Ascending aorta (tissue), 2 donors: ENCODE results near the gene TESK2. TPM values are rescaled to one million over a fixed set of nuclear protein-coding genes. Genes with fewer than 3 reads are reported as not detected.
"Not testable (repeated sequence)": the region's sequence is repeated elsewhere in the genome, so short reads cannot be mapped to it uniquely, and the experiment has no call there.

Experiments
- DNase-seq, 2 donors: peaks; one replicate each; pipeline ENCODE4 v3.0.0-alpha.2; 2019; ENCODE audit warnings: low spot score in 2 of 2
- H3K27ac ChIP-seq, 2 donors: fragments of 200-600 bp; sonication (generic); one replicate each; pipeline ENCODE4 v1.5.1; 2016 to 2017; ENCODE audit warnings: mild to moderate bottlenecking in 1 of 2
- H3K27me3 ChIP-seq: fragments of 200-600 bp; sonication (generic); one replicate; pipeline ENCODE4 v1.5.1; 2017
- H3K36me3 ChIP-seq, 2 donors: fragments of 200-600 bp; sonication (generic); one replicate each; pipeline ENCODE4 v1.5.1; 2016
- H3K4me1 ChIP-seq, 2 donors: fragments of 200-600 bp; sonication (generic); one replicate each; pipeline ENCODE4 v1.5.1; 2016 to 2017; ENCODE audit warnings: mild to moderate bottlenecking in 1 of 2
- H3K4me3 ChIP-seq, 2 donors: fragments of 200-600 bp; sonication (generic); one replicate each; pipeline ENCODE4 v1.5.1; 2016 to 2017; ENCODE audit warnings: mild to moderate bottlenecking in 1 of 2
- H3K9me3 ChIP-seq, 2 donors: fragments of 200-600 bp; sonication (generic); one replicate each; pipeline ENCODE4 v1.5.1; 2016
- intact Hi-C: fragments of 100-400 bp; cut with DNase I; formaldehyde crosslinking; loops from one replicate; pipeline ENCODE4 v1.15.1; 2023
- total RNA-seq: library from RNA; depleted of rRNA; stranded (reverse); fragments of >200 nt; gene quantifications from one replicate; pipeline ENCODE4 v1.1.0, GENCODE V29; 2016
- TF ChIP-seq, protein P1 (sequence below), 3 experiments: fragments of 200-600 bp in 2 of 3; fragments of 450-650 bp in 1 of 3; sonication (generic) in 2 of 3; IDR thresholded peaks; one replicate each; pipeline ENCODE4 v1.5.1; 2016 to 2019; ENCODE audit warnings: antibody characterized with exemption in 3 of 3, mild to moderate bottlenecking in 1 of 3, moderate library complexity in 1 of 3

Gene TESK2
- total RNA-seq, 1 donor from 2014 or later: 0.32 TPM

GRCh38 chr1:45492691-45493090, 1.7 kb upstream of the TESK2 start:
- Histone ChIP-seq H3K27ac (no peak overlapping the region), H3K4me1 (peaks cover 3 to 9% of the 10 kb centered on the region in 2 donors), H3K9me3 (no peaks in the 10 kb centered on the region), H3K36me3 (no peaks in the 10 kb centered on the region), H3K27me3 (no peaks in the 10 kb centered on the region), H3K4me3 (no peak overlapping the region)
- no peak for DNase-seq
- intact Hi-C loops: loop anchor here (10.0 kb wide), 3 partner anchors 312 to 688 kb away; partner anchors contain the start of genes BTBD19, DYNLT4, MAST2 and PIK3R3
- TF ChIP-seq, protein P1, sequence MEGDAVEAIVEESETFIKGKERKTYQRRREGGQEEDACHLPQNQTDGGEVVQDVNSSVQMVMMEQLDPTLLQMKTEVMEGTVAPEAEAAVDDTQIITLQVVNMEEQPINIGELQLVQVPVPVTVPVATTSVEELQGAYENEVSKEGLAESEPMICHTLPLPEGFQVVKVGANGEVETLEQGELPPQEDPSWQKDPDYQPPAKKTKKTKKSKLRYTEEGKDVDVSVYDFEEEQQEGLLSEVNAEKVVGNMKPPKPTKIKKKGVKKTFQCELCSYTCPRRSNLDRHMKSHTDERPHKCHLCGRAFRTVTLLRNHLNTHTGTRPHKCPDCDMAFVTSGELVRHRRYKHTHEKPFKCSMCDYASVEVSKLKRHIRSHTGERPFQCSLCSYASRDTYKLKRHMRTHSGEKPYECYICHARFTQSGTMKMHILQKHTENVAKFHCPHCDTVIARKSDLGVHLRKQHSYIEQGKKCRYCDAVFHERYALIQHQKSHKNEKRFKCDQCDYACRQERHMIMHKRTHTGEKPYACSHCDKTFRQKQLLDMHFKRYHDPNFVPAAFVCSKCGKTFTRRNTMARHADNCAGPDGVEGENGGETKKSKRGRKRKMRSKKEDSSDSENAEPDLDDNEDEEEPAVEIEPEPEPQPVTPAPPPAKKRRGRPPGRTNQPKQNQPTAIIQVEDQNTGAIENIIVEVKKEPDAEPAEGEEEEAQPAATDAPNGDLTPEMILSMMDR (IDR thresholded peaks at IDR 0.05): no peak

- Histone ChIP-seq H3K27me3 (no peaks in the 10 kb centered on the region), H3K4me1 (peaks cover 3 to 9% of the 10 kb centered on the region in 2 donors), H3K4me3 (peak overlapping the region; percentile 87 to 94), H3K36me3 (no peaks in the 10 kb centered on the region), H3K9me3 (no peaks in the 10 kb centered on the region), H3K27ac (peak overlapping the region in 1 of 2 donors; percentile 53)
- intact Hi-C loops: loop anchor here (1.0 to 10.0 kb wide), 12 partner anchors 9 to 761 kb away; partner anchors contain the start of genes AKR1A1, BTBD19, CCDC163 and DYNLT4
- TF ChIP-seq, protein P1 (IDR thresholded peaks at IDR 0.05): no peak
- DNase-seq: no peak
Observed at GRCh38 chr1:45491487-45492260, 711 bp upstream of the TESK2 start.

DNA sequence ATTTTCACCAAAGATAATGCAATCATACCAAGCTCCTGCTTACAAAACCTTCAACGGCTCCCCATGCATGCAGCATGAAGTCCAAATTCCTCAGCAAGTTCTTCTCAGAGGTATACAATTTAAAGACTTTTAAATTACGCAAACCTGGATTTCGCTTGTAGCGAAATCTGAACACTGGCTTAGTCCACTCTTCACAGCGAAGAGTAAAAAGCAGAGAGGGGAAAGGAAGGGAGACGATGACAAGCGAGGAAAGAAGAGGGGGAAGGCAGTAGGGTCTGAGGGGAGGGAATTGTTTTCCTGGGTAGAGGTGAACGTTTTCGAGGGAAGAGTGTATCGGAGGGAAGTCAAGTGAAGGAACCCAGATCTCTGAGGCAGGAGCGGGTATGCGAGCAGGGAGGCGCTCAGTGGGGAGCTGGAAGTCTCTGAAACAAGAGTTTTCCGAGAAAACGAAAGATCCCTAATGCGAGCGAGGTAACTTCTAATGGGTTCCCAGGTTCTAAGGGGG, 790 bp downstream of the TESK2 start:
- Histone ChIP-seq H3K27ac (peak overlapping the region; percentile 59 to 79), H3K4me1 (peaks cover 3 to 9% of the 10 kb centered on the region in 2 donors), H3K27me3 (no peaks in the 10 kb centered on the region), H3K4me3 (peak overlapping the region; percentile 87 to 94), H3K36me3 (no peaks in the 10 kb centered on the region), H3K9me3 (no peaks in the 10 kb centered on the region)
- no peak for DNase-seq
- TF ChIP-seq, protein P1 (IDR thresholded peaks at IDR 0.05): no peak
- intact Hi-C loops: loop anchor here (2.0 to 10.0 kb wide), 8 partner anchors 31 to 759 kb away; partner anchors contain the start of genes AKR1A1, BTBD19, DYNLT4 and GPBP1L1

DNA sequence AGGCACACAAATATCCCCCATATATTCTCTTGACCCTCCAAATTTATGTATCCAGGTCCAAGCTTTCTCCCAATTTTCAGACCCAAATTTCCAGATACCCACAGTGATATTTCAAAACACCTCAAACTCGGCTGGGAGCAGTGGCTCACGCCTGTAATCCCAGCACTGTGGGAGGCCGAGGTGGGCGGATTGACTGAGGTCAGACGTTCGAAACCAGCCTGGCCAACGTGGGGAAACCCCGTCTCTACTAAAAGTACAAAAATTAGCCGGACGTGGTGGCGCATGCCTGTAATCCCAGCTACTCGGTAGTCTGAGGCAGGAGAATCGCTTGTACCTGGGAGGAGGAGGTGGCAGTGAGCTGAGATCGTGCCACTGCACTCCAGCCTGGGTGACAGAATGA, 1.6 kb downstream of the TESK2 start:
- H3K9me3 ChIP-seq, DNase-seq, H3K36me3 ChIP-seq, H3K27me3 ChIP-seq, H3K4me1 ChIP-seq, H3K27ac ChIP-seq: not testable (repeated sequence)
- intact Hi-C loops: loop anchor here (5.0 kb wide), 1 partner anchor 282 kb away; the partner anchor contains the start of gene ZSWIM5
- H3K4me3 ChIP-seq: peak overlapping the region in 1 of 2 donors; percentile 94

DNA sequence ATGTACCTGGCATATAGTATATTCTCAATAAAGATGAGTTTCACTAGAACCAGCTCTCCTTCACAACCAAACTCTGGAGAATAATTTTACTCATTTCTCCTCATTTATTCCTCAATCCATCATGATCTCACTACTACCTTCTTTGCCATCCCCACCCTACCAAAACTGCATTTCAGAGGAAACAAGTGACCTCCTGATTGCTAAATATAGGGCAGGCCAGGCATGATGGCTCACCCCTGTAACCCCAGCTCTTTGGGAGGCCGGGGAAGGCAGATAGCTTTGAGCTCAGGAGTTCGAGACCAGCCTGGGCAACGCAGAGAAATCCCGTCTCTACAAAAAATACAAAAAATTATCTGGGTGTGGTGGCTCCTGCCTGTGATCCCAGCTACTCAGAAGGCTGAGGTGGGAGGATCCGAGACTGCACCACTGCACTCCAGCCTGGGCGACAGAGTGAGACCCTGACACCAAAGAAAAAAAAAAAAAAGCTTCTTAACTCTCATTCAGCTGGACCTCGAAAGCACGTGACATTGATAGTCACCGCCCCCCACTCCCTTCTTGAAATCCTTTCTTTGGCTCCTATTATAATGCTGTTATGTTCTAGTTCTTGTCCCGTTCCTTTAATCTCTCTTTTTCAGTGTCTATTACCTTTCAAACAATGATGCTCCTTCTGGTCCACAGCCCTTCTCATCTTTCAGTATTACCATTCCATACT, 2.1 kb downstream of the TESK2 start:
- no peak overlapping the region for H3K4me3 ChIP-seq
- peaks cover 3 to 9% of the 10 kb centered on the region in 2 donors for H3K4me1 ChIP-seq
- H3K9me3 ChIP-seq: no peaks in the 10 kb centered on the region
- DNase-seq: no peak
- intact Hi-C loops: loop anchor here (5.0 kb wide), 1 partner anchor 282 kb away; the partner anchor contains the start of gene ZSWIM5
- no peaks in the 10 kb centered on the region for H3K36me3 ChIP-seq
- H3K27ac ChIP-seq: no peak overlapping the region
- TF ChIP-seq, protein P1 (IDR thresholded peaks at IDR 0.05): no peak
- H3K27me3 ChIP-seq: no peaks in the 10 kb centered on the region
